NK-92 (cell line): Measurements from ENCODE around the gene SMAGP.
"Not testable (repeated sequence)": the region's sequence is repeated elsewhere in the genome, so short reads cannot be mapped to it uniquely, and the experiment has no call there.

Experiments
- DNase-seq: peaks from one replicate; lab custom pipeline; 2025; ENCODE audit not compliant: unreplicated experiment; lab: John Stamatoyannopoulos, UW

Gene SMAGP

DNA sequence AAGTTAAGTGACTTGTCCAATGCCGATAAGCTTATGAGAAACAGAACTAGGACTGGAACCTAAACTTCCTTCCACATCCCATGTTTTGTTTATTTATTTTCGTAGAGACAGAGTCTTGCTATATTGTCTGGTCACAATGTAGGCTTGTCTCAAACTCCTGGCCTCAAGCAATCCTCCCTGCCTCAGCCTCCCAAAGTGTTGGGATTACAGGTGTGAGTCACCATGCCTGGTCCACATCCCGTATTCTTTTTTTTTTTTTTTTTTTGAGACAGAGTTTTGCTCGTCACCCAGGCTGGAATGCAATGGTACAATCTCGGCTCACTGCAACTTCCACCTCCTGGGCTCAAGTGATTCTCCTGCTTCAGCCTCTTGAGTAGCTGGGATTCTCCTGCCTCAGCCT, 43.1 kb downstream of the SMAGP start:
- not testable (repeated sequence) for DNase-seq

GRCh38 chr12:51225771-51226170, 44.4 kb downstream of the SMAGP start:
- no peak for DNase-seq

DNA sequence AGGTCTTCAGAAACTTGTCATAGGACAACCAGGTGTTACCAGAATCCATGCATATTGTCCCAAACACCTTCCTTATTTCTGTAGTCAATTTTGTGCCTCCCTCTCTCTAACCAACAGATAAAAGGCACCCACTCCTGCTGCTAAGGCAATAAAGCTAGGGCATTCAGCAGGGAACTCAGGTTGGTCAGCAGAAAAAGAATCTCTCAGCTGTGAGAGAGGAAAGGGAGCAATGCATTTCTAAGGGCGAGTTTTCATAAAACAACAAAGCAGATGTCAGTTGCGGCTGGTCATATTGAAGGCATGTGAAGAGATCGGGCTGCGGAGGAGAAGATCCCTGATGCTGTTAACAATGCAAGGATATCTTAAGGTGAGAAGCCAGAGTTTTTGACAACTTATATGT, 45.0 kb downstream of the SMAGP start:
- DNase-seq, result no peak

DNA sequence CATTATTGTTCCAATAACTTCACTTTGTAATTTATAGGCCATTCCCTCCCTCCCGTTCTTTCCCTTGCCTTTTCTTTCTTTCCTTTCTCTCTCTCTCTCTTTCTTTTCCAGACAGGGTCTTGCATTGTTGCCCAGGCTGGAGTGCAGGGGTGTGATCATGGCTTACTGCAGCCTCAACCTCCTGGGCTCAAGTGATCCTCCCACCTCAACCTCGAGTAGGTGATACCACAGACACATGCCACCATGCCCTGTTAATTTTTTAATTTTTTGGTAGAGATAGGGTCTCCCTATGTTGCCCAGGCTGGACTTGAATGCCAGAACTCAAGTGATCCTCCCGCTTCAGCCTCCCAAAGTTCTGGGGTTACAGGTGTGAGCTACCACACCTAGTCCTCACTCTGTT, 45.6 kb downstream of the SMAGP start:
- DNase-seq, result no peak

GRCh38 chr12:51222461-51222860, 47.8 kb downstream of the SMAGP start:
- DNase-seq, result no peak

DNA sequence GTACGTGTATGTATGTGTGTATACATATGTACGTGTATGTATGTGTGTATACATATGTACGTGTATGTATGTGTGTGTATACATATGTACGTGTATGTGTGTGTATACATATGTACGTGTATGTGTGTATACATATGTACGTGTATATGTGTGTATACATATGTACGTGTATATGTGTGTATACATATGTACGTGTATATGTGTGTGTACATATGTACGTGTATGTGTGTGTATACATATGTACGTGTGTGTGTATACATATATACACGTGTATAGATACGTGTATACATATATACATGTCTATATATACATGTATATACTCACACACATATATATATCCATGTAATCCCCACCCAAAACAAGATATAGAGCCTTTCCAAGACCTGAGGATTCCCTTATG, 50.4 kb downstream of the SMAGP start:
- DNase-seq, result not testable (repeated sequence)

DNA sequence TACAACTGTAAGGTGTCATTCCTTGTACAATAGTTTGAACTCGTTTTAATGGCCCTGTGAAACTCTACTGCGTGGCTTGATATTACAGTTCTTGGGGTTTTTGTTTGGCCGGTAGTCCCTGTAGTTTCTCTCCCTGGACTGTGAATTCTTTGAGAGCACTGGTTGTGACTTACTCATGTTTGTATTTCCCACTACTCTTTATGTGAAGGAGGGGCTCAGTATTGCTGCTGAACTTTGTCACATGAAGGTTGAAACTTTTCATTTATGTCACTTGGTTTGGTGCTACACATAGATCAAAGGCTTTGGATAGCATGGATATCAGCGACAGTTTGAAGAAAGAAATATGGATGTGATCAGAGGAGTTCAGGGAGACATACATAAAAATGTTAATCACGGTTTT, 50.9 kb downstream of the SMAGP start:
- no peak for DNase-seq

DNA sequence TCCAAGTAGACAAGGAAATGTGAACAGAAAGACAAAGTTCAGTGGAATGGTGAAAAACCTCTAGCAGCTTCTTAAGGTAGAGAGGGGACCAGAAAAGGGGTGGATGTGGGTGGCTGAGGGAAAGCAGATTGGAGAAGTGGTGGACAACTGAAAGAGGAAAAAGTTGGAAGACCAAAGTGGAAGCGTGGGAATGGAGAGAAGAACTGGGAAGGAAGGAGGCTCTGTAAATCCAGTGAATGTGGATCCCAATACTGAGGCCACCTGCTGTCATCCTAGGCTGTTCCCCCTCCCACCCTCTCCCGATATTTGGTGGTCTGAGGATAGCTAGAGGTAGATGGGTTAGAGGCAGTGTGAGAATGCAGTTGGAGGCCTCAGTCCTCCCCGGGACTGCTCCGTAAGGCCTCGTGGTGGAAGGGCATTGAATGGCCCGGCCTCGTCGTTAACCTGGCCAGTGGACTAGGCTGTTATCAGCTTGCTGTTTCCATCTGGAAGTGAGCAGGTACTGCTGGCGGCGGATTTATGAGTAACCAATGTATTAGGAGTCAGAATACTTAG, 51.5 kb downstream of the SMAGP start:
- no peak for DNase-seq

DNA sequence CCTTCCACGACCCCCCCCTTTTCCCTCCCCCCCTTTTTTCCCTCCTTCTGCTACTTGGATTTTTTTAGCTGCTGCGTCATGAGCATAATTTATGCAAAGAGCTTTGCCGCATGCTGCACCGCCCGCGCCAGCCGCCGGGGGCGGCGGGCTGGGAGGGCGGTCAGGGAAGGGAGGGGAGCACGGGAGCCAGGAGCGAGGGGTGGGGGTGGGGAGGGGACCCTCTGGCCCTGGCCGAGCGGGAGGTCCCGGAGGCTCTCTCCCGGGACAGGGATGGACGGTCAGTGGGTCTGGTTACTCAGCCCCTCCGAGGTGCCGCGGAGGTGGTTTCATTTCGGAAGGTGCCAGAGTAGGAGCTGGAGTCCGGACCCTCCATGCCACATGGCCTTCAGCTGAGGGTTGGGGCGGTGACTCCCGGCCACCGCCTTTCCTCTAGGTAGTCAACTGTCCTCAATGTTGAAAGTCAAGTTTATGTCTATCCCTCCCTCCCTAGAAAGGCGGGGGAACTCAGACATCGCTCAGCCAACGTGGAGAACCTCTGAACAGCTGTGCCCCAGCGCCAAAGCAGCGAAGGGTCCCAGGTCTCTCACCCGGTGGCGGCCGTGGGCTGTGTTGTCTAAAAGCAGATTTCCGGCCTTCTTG, 52.1 kb downstream of the SMAGP start, which contains the start of gene POU6F1:
Gene POU6F1, minus strand, starts transcription at position 95 of the 639 bp plus-strand sequence. CDS start 11,226 bp downstream, outside the sequence.
- DNase-seq, result no peak

GRCh38 chr12:51217133-51217967, 52.9 kb downstream of the SMAGP start:
- DNase-seq, result no peak

DNA sequence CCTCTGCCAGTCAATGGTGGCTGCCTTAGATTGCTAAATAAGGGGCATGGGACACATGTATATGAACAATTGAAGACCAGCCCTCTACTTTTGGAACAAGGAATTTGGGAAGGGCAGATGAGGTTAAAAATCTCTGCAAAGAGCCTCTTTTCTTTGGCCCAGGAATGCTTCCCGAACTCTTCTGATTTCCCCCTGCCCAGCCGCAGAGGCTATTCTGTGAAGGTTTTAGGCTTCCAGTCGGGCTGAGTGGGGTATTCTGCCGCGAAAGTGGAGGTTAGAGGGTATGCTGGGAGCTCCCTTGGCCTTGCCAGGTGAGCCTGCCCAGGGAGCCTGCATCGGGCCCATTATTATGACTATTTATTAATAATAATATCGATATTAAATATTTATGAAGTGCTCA, 53.6 kb downstream of the SMAGP start:
- no peak for DNase-seq

GRCh38 chr12:51214895-51215294, 55.3 kb downstream of the SMAGP start:
- DNase-seq, result no peak

- DNase-seq, result no peak
Measured at GRCh38 chr12:51210690-51211395, 59.4 kb downstream of the SMAGP start.

DNA sequence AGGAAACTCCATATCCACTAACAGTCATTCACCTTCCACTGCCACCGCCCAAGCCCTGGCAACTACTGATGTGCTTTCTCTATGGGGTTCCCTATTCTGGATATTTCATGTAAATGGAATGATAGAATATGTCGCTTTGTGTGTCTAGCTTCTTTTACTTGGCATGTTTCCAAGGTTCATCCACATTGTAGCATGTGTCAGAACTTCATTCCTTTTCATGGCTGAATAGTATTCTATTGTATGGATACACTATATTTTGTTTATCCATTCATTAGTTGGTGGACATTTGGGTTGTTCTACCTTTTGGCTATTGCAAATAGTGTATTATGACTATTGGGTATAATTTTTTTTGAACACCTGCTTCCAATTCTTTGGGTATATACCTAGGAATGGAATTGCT, 61.0 kb downstream of the SMAGP start:
- DNase-seq, result no peak

- DNase-seq, result no peak
Measured at GRCh38 chr12:51208016-51208660, 62.1 kb downstream of the SMAGP start.

- DNase-seq, result no peak
Measured at GRCh38 chr12:51205350-51205749, 64.9 kb downstream of the SMAGP start.

GRCh38 chr12:51202718-51203117, 67.5 kb downstream of the SMAGP start:
- DNase-seq, result no peak

- DNase-seq, result no peak
Measured at GRCh38 chr12:51200806-51201205, 69.4 kb downstream of the SMAGP start.

GRCh38 chr12:51200156-51200555, 70.1 kb downstream of the SMAGP start:
- no peak for DNase-seq

- DNase-seq, result no peak
Measured at GRCh38 chr12:51199366-51199945, 70.8 kb downstream of the SMAGP start.
